ENCODE measurements around the gene RORB. TPM values are rescaled to one million over a fixed set of nuclear protein-coding genes. Genes with fewer than 3 reads are reported as not detected.

RORB gene
- total and polyA plus RNA-seq, 4 donors: 0.01 to 0.05 TPM; not detected in 2

DNA sequence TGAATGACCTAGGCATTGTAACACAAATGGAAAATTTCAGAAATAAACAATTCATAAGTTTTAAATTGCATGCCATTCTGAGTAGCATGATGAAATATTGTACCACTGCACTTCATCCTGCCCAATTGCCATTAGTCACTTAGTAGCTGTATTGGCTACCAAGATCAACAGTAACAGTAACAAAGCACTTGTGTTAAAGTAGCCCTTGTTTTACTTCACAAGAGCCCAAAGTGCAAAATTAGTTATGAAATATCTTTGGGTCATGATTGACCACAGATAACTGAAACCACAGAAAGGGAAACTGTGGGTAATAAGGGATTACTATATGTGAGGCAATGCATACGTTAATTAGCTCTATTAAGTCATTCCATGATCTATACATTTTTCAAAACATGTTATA is 33.3 kb upstream of the RORB start:
- Histone ChIP-seq H3K36me3 (ENCODE audit: control insufficient read depth in 4 of 4, insufficient read depth in 3 of 4, low read depth in 1 of 4, low read length in 3 of 4) (no peaks in the 10 kb centered on the region), H3K27ac (ENCODE audit: low read depth in 1 of 2, low read length in 2 of 2) (no peak overlapping the region), H3K27me3 (ENCODE audit: control insufficient read depth in 4 of 4, insufficient read depth in 4 of 4, low read length in 3 of 4) (no peaks in the 10 kb centered on the region), H3K4me1 (ENCODE audit: control insufficient read depth in 4 of 4, insufficient read depth in 4 of 4, low read length in 3 of 4) (no peaks in the 10 kb centered on the region), H3K4me3 (ENCODE audit: low read depth in 1 of 3, low read length in 3 of 3) (no peak overlapping the region), H3K9ac (ENCODE audit: low read depth in 1 of 2, low read length in 2 of 2) (no peak overlapping the region), H3K9me3 (ENCODE audit: control insufficient read depth in 4 of 4, low read length in 3 of 4) (no peaks in the 10 kb centered on the region)
- 50% methylated on average over 1 of the region's 1 CpG for WGBS
- DNase-seq (ENCODE audit: low spot score): no peak
- TF ChIP-seq NR2F2 (IDR thresholded peaks at IDR 0.05) (no peak), YY1 (IDR thresholded peaks at IDR 0.05) (no peak), HNF4G (IDR thresholded peaks at IDR 0.05) (no peak), EGR1 (IDR thresholded peaks at IDR 0.05; ENCODE audit: low read depth in 2 of 2) (no peak), TAF1 (conservative IDR thresholded peaks at IDR 0.05) (no peak), GABPA (IDR thresholded peaks at IDR 0.05 in 1 of 2, conservative IDR thresholded peaks at IDR 0.05 in 1 of 2) (no peak), HNF4A (conservative IDR thresholded peaks at IDR 0.05) (no peak), FOXA2 (IDR thresholded peaks at IDR 0.05) (no peak), FOXA1 (IDR thresholded peaks at IDR 0.05) (no peak), RXRA (IDR thresholded peaks at IDR 0.05) (no peak), ZBTB33 (IDR thresholded peaks at IDR 0.05) (no peak), JUND (IDR thresholded peaks at IDR 0.05) (no peak), SP1 (IDR thresholded peaks at IDR 0.05) (no peak), RAD21 (IDR thresholded peaks at IDR 0.05) (no peak)
- TF ChIP-seq, protein P1, sequence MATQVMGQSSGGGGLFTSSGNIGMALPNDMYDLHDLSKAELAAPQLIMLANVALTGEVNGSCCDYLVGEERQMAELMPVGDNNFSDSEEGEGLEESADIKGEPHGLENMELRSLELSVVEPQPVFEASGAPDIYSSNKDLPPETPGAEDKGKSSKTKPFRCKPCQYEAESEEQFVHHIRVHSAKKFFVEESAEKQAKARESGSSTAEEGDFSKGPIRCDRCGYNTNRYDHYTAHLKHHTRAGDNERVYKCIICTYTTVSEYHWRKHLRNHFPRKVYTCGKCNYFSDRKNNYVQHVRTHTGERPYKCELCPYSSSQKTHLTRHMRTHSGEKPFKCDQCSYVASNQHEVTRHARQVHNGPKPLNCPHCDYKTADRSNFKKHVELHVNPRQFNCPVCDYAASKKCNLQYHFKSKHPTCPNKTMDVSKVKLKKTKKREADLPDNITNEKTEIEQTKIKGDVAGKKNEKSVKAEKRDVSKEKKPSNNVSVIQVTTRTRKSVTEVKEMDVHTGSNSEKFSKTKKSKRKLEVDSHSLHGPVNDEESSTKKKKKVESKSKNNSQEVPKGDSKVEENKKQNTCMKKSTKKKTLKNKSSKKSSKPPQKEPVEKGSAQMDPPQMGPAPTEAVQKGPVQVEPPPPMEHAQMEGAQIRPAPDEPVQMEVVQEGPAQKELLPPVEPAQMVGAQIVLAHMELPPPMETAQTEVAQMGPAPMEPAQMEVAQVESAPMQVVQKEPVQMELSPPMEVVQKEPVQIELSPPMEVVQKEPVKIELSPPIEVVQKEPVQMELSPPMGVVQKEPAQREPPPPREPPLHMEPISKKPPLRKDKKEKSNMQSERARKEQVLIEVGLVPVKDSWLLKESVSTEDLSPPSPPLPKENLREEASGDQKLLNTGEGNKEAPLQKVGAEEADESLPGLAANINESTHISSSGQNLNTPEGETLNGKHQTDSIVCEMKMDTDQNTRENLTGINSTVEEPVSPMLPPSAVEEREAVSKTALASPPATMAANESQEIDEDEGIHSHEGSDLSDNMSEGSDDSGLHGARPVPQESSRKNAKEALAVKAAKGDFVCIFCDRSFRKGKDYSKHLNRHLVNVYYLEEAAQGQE (IDR thresholded peaks at IDR 0.05): no peak
- TF ChIP-seq, protein P2, sequence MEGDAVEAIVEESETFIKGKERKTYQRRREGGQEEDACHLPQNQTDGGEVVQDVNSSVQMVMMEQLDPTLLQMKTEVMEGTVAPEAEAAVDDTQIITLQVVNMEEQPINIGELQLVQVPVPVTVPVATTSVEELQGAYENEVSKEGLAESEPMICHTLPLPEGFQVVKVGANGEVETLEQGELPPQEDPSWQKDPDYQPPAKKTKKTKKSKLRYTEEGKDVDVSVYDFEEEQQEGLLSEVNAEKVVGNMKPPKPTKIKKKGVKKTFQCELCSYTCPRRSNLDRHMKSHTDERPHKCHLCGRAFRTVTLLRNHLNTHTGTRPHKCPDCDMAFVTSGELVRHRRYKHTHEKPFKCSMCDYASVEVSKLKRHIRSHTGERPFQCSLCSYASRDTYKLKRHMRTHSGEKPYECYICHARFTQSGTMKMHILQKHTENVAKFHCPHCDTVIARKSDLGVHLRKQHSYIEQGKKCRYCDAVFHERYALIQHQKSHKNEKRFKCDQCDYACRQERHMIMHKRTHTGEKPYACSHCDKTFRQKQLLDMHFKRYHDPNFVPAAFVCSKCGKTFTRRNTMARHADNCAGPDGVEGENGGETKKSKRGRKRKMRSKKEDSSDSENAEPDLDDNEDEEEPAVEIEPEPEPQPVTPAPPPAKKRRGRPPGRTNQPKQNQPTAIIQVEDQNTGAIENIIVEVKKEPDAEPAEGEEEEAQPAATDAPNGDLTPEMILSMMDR (IDR thresholded peaks at IDR 0.05; ENCODE audit: low read depth, low read length, missing input control): no peak
- TF ChIP-seq, protein P3, sequence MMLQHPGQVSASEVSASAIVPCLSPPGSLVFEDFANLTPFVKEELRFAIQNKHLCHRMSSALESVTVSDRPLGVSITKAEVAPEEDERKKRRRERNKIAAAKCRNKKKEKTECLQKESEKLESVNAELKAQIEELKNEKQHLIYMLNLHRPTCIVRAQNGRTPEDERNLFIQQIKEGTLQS (IDR thresholded peaks at IDR 0.05): no peak
- TF ChIP-seq, protein P4, sequence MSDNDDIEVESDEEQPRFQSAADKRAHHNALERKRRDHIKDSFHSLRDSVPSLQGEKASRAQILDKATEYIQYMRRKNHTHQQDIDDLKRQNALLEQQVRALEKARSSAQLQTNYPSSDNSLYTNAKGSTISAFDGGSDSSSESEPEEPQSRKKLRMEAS (IDR thresholded peaks at IDR 0.05): no peak

Data from liver (tissue), 9 donors.